Mammary epithelial cell (primary cell): ENCODE data around the gene TFG.

ENCODE experiments used
- CTCF ChIP-seq, 2 donors: IDR thresholded peaks in 1 of 2; conservative IDR thresholded peaks in 1 of 2; 2 replicates each; pipeline ENCODE4 v1.5.1; 2011 to 2012; ENCODE audit warnings: inconsistent platforms in 2 of 2, low read length in 2 of 2, mild to moderate bottlenecking in 2 of 2, control low read depth in 1 of 2, low read depth in 1 of 2; ENCODE audit not compliant: insufficient read depth in 1 of 2; ENCODE audit errors: extremely low read depth in 1 of 2
- EZH2 ChIP-seq: IDR thresholded peaks from 2 replicates; pipeline ENCODE4 v1.6.1; 2012; ENCODE audit warnings: low read length, inconsistent platforms, borderline replicate concordance

GRCh38 chr3:100700708-100701107 is 8.6 kb upstream of the TFG start:
- TF ChIP-seq CTCF (conservative IDR thresholded peaks at IDR 0.05 in 1 of 2, IDR thresholded peaks at IDR 0.05 in 1 of 2; ENCODE audit: extremely low read depth in 1 of 2, insufficient read depth in 1 of 2, low read depth in 1 of 2, low read length in 2 of 2) (no peak), EZH2 (no peak)
